Activated CD8-positive, alpha-beta T cell treated with anti-CD3 and anti-CD28 coated beads for 36 hours (primary cell): ENCODE measurements around the gene RASL10B. TPM values are rescaled to one million over a fixed set of nuclear protein-coding genes. Genes with fewer than 3 reads are reported as not detected.

Experiments used
- ATAC-seq: fragments of 200-7000 bp; cut with Tn5 transposase; one replicate; pipeline ENCODE4 v1.10.0; 2021; ENCODE audit warnings: mild to moderate bottlenecking, moderate library complexity
- CTCF ChIA-PET: fragments of 350-600 bp; sonication (Branson Sonifier 250); formaldehyde crosslinking; loops from one replicate; lab custom pipeline; 2021; ENCODE audit warnings: antibody characterized with exemption; lab: Charles Lee
- POLR2A ChIA-PET: fragments of 350-600 bp; sonication (Branson Sonifier 250); formaldehyde crosslinking; loops from one replicate; lab custom pipeline; 2021; ENCODE audit warnings: antibody characterized with exemption; lab: Charles Lee
- DNase-seq: peaks from one replicate; pipeline ENCODE4 v3.0.0-alpha.2; 2020
- H3K27ac Mint-ChIP-seq: one replicate; pipeline ENCODE4 v1.8.0; 2021; ENCODE audit warnings: mild to moderate bottlenecking, mixed read lengths
- H3K27me3 Mint-ChIP-seq: one replicate; pipeline ENCODE4 v1.8.0; 2021; ENCODE audit warnings: mixed read lengths
- H3K36me3 Mint-ChIP-seq: one replicate; pipeline ENCODE4 v1.8.0; 2021; ENCODE audit warnings: low read depth, mixed read lengths
- H3K4me1 Mint-ChIP-seq: one replicate; pipeline ENCODE4 v1.8.0; 2021; ENCODE audit warnings: low read depth, mixed read lengths
- H3K4me3 Mint-ChIP-seq: one replicate; pipeline ENCODE4 v1.8.0; 2021; ENCODE audit warnings: mild to moderate bottlenecking, moderate library complexity, mixed read lengths
- H3K9me3 Mint-ChIP-seq: one replicate; pipeline ENCODE4 v1.8.0; 2021; ENCODE audit warnings: mixed read lengths
- CTCF ChIP-seq: fragments of 200-600 bp; IDR thresholded peaks from one replicate; pipeline ENCODE4 v1.8.0; 2022; ENCODE audit warnings: antibody characterized with exemption, mild to moderate bottlenecking
- intact Hi-C: fragments of 100-400 bp; cut with micrococcal nuclease; formaldehyde crosslinking; loops from one replicate; pipeline ENCODE4 v1.10.0; 2022
- total RNA-seq, 2 experiments: library from RNA; stranded (reverse); gene quantifications; one replicate each; pipeline ENCODE4 v1.2.3, GENCODE V29; 2021

The RASL10B gene
- total RNA-seq, 2 experiments from 2014 or later: 1.9 to 2.3 TPM

DNA sequence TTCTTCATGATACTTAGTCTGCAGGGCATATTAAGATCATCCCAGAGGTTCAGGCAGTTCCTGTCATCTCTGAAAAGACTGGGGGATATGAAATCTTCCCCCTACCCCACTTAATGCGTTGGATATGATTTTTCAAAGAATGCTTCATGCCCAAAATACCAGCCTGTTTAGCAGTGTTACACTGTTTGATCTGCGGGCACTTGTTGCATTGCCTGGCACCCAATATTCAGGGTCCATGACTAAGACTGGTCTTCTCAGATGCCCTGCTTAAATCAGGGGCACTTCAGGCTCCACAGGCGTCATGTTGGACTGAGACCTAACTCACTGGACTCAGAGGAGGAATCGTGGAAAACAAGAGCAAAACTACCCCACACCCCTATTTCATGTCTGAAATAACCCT, 6.4 kb upstream of the RASL10B start:
- Mint-ChIP-seq H3K27me3 (no peaks in the 10 kb centered on the region), H3K27ac (no peak overlapping the region), H3K36me3 (peaks cover 22% of the 10 kb centered on the region), H3K9me3 (no peaks in the 10 kb centered on the region), H3K4me3 (no peak overlapping the region), H3K4me1 (peaks cover 2% of the 10 kb centered on the region)
- intact Hi-C loops: no loop called here
- DNase-seq (no peak), ATAC-seq (no peak)
- ChIA-PET POLR2A (no interaction called here), CTCF (interaction anchor here (1.0 to 5.7 kb wide), 2 partner anchors 23 to 40 kb away, joined by 4 to 24 read pairs; no protein-coding TSS in a partner anchor)
- no peak for TF ChIP-seq CTCF

DNA sequence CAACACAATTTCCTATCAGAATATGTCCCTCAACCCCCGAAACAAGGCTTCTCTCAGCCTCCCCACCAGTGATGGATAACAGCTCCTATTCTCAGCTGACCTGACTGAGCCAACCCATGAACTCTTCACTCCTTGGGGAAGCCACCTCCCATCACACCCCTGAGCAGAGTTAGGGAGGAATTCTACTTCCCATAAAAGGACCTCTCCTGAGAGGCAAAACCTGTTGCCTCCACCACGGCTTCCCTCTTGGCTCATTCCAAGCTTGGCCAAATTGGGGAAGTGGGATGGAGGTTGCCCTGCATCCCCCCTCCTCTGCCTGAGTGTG, 5.7 kb upstream of the RASL10B start:
- Mint-ChIP-seq H3K27me3 (no peaks in the 10 kb centered on the region), H3K36me3 (peaks cover 21% of the 10 kb centered on the region), H3K27ac (no peak overlapping the region), H3K4me3 (no peak overlapping the region), H3K9me3 (no peaks in the 10 kb centered on the region), H3K4me1 (peaks cover 7% of the 10 kb centered on the region)
- CTCF ChIA-PET: interaction anchor here (5.7 kb wide), 1 partner anchor 22 kb away, joined by 24 read pairs; no protein-coding TSS in a partner anchor
- POLR2A ChIA-PET: no interaction called here
- intact Hi-C loops: no loop called here
- no peak for TF ChIP-seq CTCF
- DNase-seq: no peak
- ATAC-seq: no peak

- peaks cover 21% of the 10 kb centered on the region for H3K36me3 Mint-ChIP-seq
- no peak for TF ChIP-seq CTCF
- H3K4me3 Mint-ChIP-seq: no peak overlapping the region
- peaks cover 11% of the 10 kb centered on the region for H3K4me1 Mint-ChIP-seq
- ChIA-PET POLR2A (no interaction called here), CTCF (interaction anchor here (1.0 to 5.7 kb wide), 3 partner anchors 21 to 113 kb away, joined by 3 to 24 read pairs (median 4); no protein-coding TSS in a partner anchor)
- no peaks in the 10 kb centered on the region for H3K9me3 Mint-ChIP-seq
- H3K27me3 Mint-ChIP-seq: no peaks in the 10 kb centered on the region
- DNase-seq (no peak), ATAC-seq (no peak)
- no peak overlapping the region for H3K27ac Mint-ChIP-seq
- intact Hi-C loops: no loop called here
These were observed 5.1 kb upstream of the RASL10B start for GRCh38 chr17:35726127-35726952.

DNA sequence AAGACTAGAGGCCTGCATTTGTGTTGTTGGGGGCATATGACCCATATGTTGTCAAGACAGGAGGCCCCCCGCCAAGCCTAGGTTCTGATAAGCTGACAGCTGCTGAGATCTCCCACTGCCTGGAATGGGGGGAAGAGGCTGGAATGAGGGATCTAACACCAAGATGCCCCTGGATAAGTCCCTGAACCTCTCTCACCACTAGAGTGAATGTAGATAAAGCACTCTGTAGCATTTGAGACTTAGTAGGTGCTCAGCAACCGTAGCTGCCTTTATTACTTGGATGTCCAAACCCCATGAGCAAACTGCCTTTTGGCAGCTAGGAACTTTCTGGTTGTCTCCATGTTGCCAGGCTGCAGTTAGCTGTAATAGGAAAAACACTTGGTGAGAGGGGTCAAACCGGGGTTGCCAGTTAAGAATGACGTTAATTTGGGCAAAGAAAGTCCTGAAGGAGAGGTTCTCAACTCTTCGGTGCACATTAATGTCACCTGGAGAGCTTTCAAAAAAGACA, 4.4 kb upstream of the RASL10B start:
- intact Hi-C loops: no loop called here
- Mint-ChIP-seq H3K36me3 (peaks cover 21% of the 10 kb centered on the region), H3K4me3 (no peak overlapping the region), H3K9me3 (no peaks in the 10 kb centered on the region), H3K4me1 (peaks cover 11% of the 10 kb centered on the region), H3K27ac (no peak overlapping the region), H3K27me3 (no peaks in the 10 kb centered on the region)
- ATAC-seq (no peak), DNase-seq (no peak)
- CTCF ChIA-PET: interaction anchor here (1.0 to 5.7 kb wide), 3 partner anchors 21 to 114 kb away, joined by 3 to 24 read pairs (median 4); no protein-coding TSS in a partner anchor
- TF ChIP-seq CTCF: no peak
- POLR2A ChIA-PET: interaction anchor here (0.6 to 1.2 kb wide), 3 partner anchors 11 to 787 kb away, joined by 3 read pairs; no protein-coding TSS in a partner anchor

- POLR2A ChIA-PET: interaction anchor here (0.6 to 1.2 kb wide), 4 partner anchors 12 to 788 kb away, joined by 3 to 4 read pairs (median 3); no protein-coding TSS in a partner anchor
- intact Hi-C loops: no loop called here
- H3K36me3 Mint-ChIP-seq: peaks cover 21% of the 10 kb centered on the region
- no peak overlapping the region for H3K4me3 Mint-ChIP-seq
- H3K27ac Mint-ChIP-seq: no peak overlapping the region
- no peak for DNase-seq
- H3K9me3 Mint-ChIP-seq: no peaks in the 10 kb centered on the region
- TF ChIP-seq CTCF: no peak
- CTCF ChIA-PET: interaction anchor here (1.0 to 5.7 kb wide), 3 partner anchors 20 to 114 kb away, joined by 3 to 24 read pairs (median 4); no protein-coding TSS in a partner anchor
- no peak for ATAC-seq
- no peaks in the 10 kb centered on the region for H3K27me3 Mint-ChIP-seq
- H3K4me1 Mint-ChIP-seq: peaks cover 14% of the 10 kb centered on the region
These were observed 3.8 kb upstream of the RASL10B start for GRCh38 chr17:35727635-35728034.
